ENCODE data around the gene AKAP8L. TPM values are rescaled to one million over a fixed set of nuclear protein-coding genes. Genes with fewer than 3 reads are reported as not detected.
A peak's percentile ranks its signal among the peaks of the same experiment; 100 is the strongest.

Gene AKAP8L
- total and polyA plus RNA-seq, 2 of the 8 experiments (the other 6 are each of a cell fraction or from before 2014, with no cell fraction given) = 75.1 to 138 TPM

- H4K91ac ChIP-seq (replicated peaks; ENCODE audit: insufficient read length, low read length) = no peak overlapping the region
- H3K79me2 ChIP-seq (ENCODE audit: control insufficient read depth in 1 of 2, insufficient read depth in 2 of 2, low read length in 2 of 2) = peaks cover 4 to 19% of the 10 kb centered on the region in 2 experiments; a peak in 2 of 4 replicates
- H3K18ac ChIP-seq (ENCODE audit: extremely low read depth, low read length) = no peak overlapping the region
- no peaks in the 10 kb centered on the region for H3K4me1 ChIP-seq (replicated peaks in 1 of 4; ENCODE audit: control insufficient read depth in 3 of 4, insufficient read depth in 4 of 4, low read length in 3 of 4)
- no peak overlapping the region for H4K5ac ChIP-seq (ENCODE audit: insufficient read length, low read depth, low read length)
- peaks cover 12% of the 10 kb centered on the region for H3K79me1 ChIP-seq (ENCODE audit: low read depth, low read length)
- H3K56ac ChIP-seq (replicated peaks; ENCODE audit: insufficient read length, low read depth, low read length) = no peak overlapping the region
- no peak overlapping the region for H2BK120ac ChIP-seq (replicated peaks; ENCODE audit: low read depth, low read length)
- no peak overlapping the region for H3K23ac ChIP-seq (ENCODE audit: insufficient read length)
- CTCF ChIA-PET (ENCODE audit: partially characterized antibody) = interaction anchor here (0.6 to 1.3 kb wide), 2 partner anchors 30 to 37 kb away, joined by 3 read pairs; no protein-coding TSS in a partner anchor
- peak overlapping the region; percentile 51; the same call in 1 of the 2 replicates for H4K8ac ChIP-seq (ENCODE audit: extremely low read depth, insufficient read depth, low read length)
- POLR2A ChIA-PET (ENCODE audit: partially characterized antibody) = interaction anchor here (0.6 to 5.4 kb wide), 6 partner anchors 8 to 175 kb away, joined by 3 to 37 read pairs (median 4); partner anchors contain the start of genes AKAP8 and AKAP8L
- TF ChIP-seq MAX (IDR thresholded peaks at IDR 0.05) (no peak), ASH2L (IDR thresholded peaks at IDR 0.05; ENCODE audit: low read length) (no peak), EP300 (IDR thresholded peaks at IDR 0.05; ENCODE audit: borderline replicate concordance in 1 of 2, low read depth in 2 of 2, low read length in 2 of 2) (no peak), KDM4A (IDR thresholded peaks at IDR 0.05; ENCODE audit: low read depth, low read length, severe bottlenecking) (no peak), RNF2 (IDR thresholded peaks at IDR 0.05; ENCODE audit: borderline replicate concordance, low read depth, low read length, missing control alignments, poor library complexity, severe bottlenecking) (no peak)
- H3K4me2 ChIP-seq (ENCODE audit: insufficient read depth in 1 of 2, low read depth in 2 of 2, low read length in 2 of 2) = no peak overlapping the region
- no peak overlapping the region for H2BK12ac ChIP-seq (ENCODE audit: low read depth, low read length)
- no peak overlapping the region for H2AK5ac ChIP-seq (ENCODE audit: low read depth, low read length)
- DNase-seq (ENCODE audit: low read depth in 1 of 2, low spot score in 2 of 2) = no peak
- H4K20me1 ChIP-seq (replicated peaks in 1 of 2; ENCODE audit: control insufficient read depth in 1 of 2, insufficient read depth in 2 of 2, low read length in 2 of 2) = peaks cover 4 to 12% of the 10 kb centered on the region in 2 experiments
- no peak overlapping the region for H3K9ac ChIP-seq (replicated peaks in 1 of 4; ENCODE audit: extremely low read depth in 1 of 4, low read depth in 3 of 4, low read length in 3 of 4)
- no peak overlapping the region for H2BK20ac ChIP-seq (ENCODE audit: low read length)
- WGBS, 2 experiments (ENCODE audit: extremely low coverage in 1 of 2, insufficient coverage in 1 of 2, insufficient read length in 1 of 2, insufficient replicate concordance in 2 of 2, low coverage in 1 of 2, low lambda C conversion rate in 2 of 2, missing lambda C conversion rate in 1 of 2) = 95% methylated on average over 32 of the region's 35 CpGs; no CpG with 5 or more reads in 1 of the 2 experiments
- H3K27ac ChIP-seq (ENCODE audit: low read depth, low read length) = no peak overlapping the region
- no peak overlapping the region for H2BK5ac ChIP-seq (ENCODE audit: low read depth, low read length)
- H2AFZ ChIP-seq (ENCODE audit: low read length) = no peak overlapping the region
- no peak overlapping the region for H3K14ac ChIP-seq (ENCODE audit: insufficient read length)
- H3K36me3 ChIP-seq (ENCODE audit: control insufficient read depth in 2 of 4, insufficient read depth in 4 of 4, low read length in 3 of 4) = peaks cover 21 to 79% (median 50%) of the 10 kb centered on the region in 4 experiments
- H3K4me3 ChIP-seq (ENCODE audit: extremely low read depth in 1 of 4, insufficient read depth in 2 of 4, low read depth in 3 of 4, low read length in 4 of 4) = no peak overlapping the region
- no peak for FAIRE-seq
- no peaks in the 10 kb centered on the region for H3K23me2 ChIP-seq (ENCODE audit: low read depth, low read length)
- no peak overlapping the region for H3K4ac ChIP-seq (replicated peaks; ENCODE audit: insufficient read length, low read depth, low read length)
- no peaks in the 10 kb centered on the region; a peak in 1 of 4 replicates for H3K9me3 ChIP-seq (ENCODE audit: insufficient read depth in 2 of 2, low read depth in 1 of 2, low read length in 1 of 2)
- no peak overlapping the region for H2BK15ac ChIP-seq (ENCODE audit: low read length)
- H3K27me3 ChIP-seq (replicated peaks in 1 of 4; ENCODE audit: control insufficient read depth in 3 of 4, extremely low read depth in 1 of 4, insufficient read depth in 3 of 4, low read length in 3 of 4) = no peaks in the 10 kb centered on the region
Observed at GRCh38 chr19:15368798-15369593, 49.8 kb downstream of the AKAP8L start.

Data from H1 (cell line).